Fibroblast of the aortic adventitia (primary cell): ENCODE results near the gene PRICKLE3. TPM values are rescaled to one million over a fixed set of nuclear protein-coding genes. Genes with fewer than 3 reads are reported as not detected.

Experiments
- DNase-seq: peaks from one replicate; pipeline ENCODE4 v3.0.0-alpha.2; 2010; ENCODE audit warnings: low read depth
- H3K4me3 ChIP-seq: 2 replicates; pipeline ENCODE4 v1.5.1; 2011; ENCODE audit warnings: low read depth, mild to moderate bottlenecking, control low read depth, low read length, moderate library complexity
- CTCF ChIP-seq: IDR thresholded peaks from 2 replicates; pipeline ENCODE4 v1.5.1; 2011; ENCODE audit warnings: mild to moderate bottlenecking, low read length, control low read depth, inconsistent platforms; ENCODE audit not compliant: insufficient read depth
- total RNA-seq: library from RNA; depleted of rRNA; stranded (reverse); fragments of >200 nt; gene quantifications from 2 replicates; pipeline ENCODE4 v1.2.3, GENCODE V29; 2012; ENCODE audit warnings: low replicate concordance

PRICKLE3 gene
- total RNA-seq, 1 donor: 5.0 TPM

GRCh38 chrX:49184294-49185281 lies 1.6 kb downstream of the PRICKLE3 start:
- no peak for TF ChIP-seq CTCF
- peak overlapping the region; percentile 76 for H3K4me3 ChIP-seq
- peak; percentile 88 for DNase-seq

- no peak for DNase-seq
- TF ChIP-seq CTCF: no peak
- H3K4me3 ChIP-seq: peak overlapping the region; percentile 48
Measured at GRCh38 chrX:49183701-49184281, 2.4 kb downstream of the PRICKLE3 start.

GRCh38 chrX:49179358-49179757 lies 6.8 kb downstream of the PRICKLE3 start:
- TF ChIP-seq CTCF: no peak
- H3K4me3 ChIP-seq: no peak overlapping the region
- no peak for DNase-seq

- no peak for TF ChIP-seq CTCF
- DNase-seq: no peak
Measured at GRCh38 chrX:49178537-49178936, 7.6 kb downstream of the PRICKLE3 start.

GRCh38 chrX:49177873-49178480 lies 8.2 kb downstream of the PRICKLE3 start:
- DNase-seq: no peak
- H3K4me3 ChIP-seq: no peak overlapping the region
- TF ChIP-seq CTCF: no peak

More at GRCh38 chrX:49178537-49178936, 7.6 kb downstream of the PRICKLE3 start:
- H3K4me3 ChIP-seq: no peak overlapping the region

GRCh38 chrX:49177338-49177833 lies 8.8 kb downstream of the PRICKLE3 start:
- no peak overlapping the region for H3K4me3 ChIP-seq
- no peak for DNase-seq
- TF ChIP-seq CTCF: peak; percentile 8
